ENCODE data around the gene MSN. TPM values are rescaled to one million over a fixed set of nuclear protein-coding genes. Genes with fewer than 3 reads are reported as not detected.

Gene MSN
- total RNA-seq, 4 donors from 2014 or later: 39.1 to 69.6 (median 59.6) TPM

- DNase-seq (no peak), ATAC-seq (no peak)
- intact Hi-C loops (cut with DNase I; ENCODE audit: low total_unique reads) (no loop called here), in situ Hi-C loops (cut with MboI; ENCODE audit: low sequenced_read_pairs in 4 of 4) (loop anchor here in 2 of 4 donors (10.0 to 25.0 kb wide), 2 partner anchors 63 to 145 kb away; no protein-coding TSS in a partner anchor)
- Histone ChIP-seq H3K4me3 (no peak overlapping the region), H3K27me3 (no peaks in the 10 kb centered on the region), H3K36me3 (no peaks in the 10 kb centered on the region), H3K27ac (no peak overlapping the region), H3K9me3 (peaks cover 0 to 6% (median 0%) of the 10 kb centered on the region in 3 donors), H3K4me1 (no peaks in the 10 kb centered on the region)
- TF ChIP-seq CTCF (IDR thresholded peaks at IDR 0.05 in 4 of 5, conservative IDR thresholded peaks at IDR 0.05 in 1 of 5) (no peak), POLR2A (IDR thresholded peaks at IDR 0.05) (no peak)
Observed at GRCh38 chrX:65657659-65658058, 9.8 kb upstream of the MSN start.

- intact Hi-C loops (cut with DNase I; ENCODE audit: low total_unique reads): no loop called here
- ATAC-seq (no peak), DNase-seq (no peak)
- Histone ChIP-seq H3K27ac (no peak overlapping the region), H3K27me3 (no peaks in the 10 kb centered on the region), H3K4me1 (no peaks in the 10 kb centered on the region), H3K4me3 (no peak overlapping the region), H3K36me3 (no peaks in the 10 kb centered on the region), H3K9me3 (peaks cover 0 to 6% (median 0%) of the 10 kb centered on the region in 3 donors)
- in situ Hi-C loops (cut with MboI; ENCODE audit: low sequenced_read_pairs in 4 of 4): loop anchor here in 2 of 4 donors (10.0 to 25.0 kb wide), 2 partner anchors 63 to 146 kb away; no protein-coding TSS in a partner anchor
- TF ChIP-seq CTCF (IDR thresholded peaks at IDR 0.05 in 4 of 5, conservative IDR thresholded peaks at IDR 0.05 in 1 of 5): no peak
- no peak for TF ChIP-seq POLR2A (IDR thresholded peaks at IDR 0.05)
Observed at GRCh38 chrX:65658229-65658628, 9.2 kb upstream of the MSN start.

- no peaks in the 10 kb centered on the region for H3K36me3 ChIP-seq
- H3K4me3 ChIP-seq: peak overlapping the region in 3 of 4 donors; percentile 13 to 82 (median 74)
- H3K27me3 ChIP-seq: no peaks in the 10 kb centered on the region
- intact Hi-C loops (cut with DNase I; ENCODE audit: low total_unique reads): loop anchor here (1.0 kb wide), 1 partner anchor 22 kb away; no protein-coding TSS in a partner anchor
- no peak for DNase-seq
- H3K4me1 ChIP-seq: peaks cover 4 to 18% of the 10 kb centered on the region in 2 donors
- H3K27ac ChIP-seq: peak overlapping the region; percentile 85 to 96 (median 95)
- peaks cover 0 to 6% (median 0%) of the 10 kb centered on the region in 3 donors for H3K9me3 ChIP-seq
- no peak for TF ChIP-seq POLR2A (IDR thresholded peaks at IDR 0.05)
- TF ChIP-seq CTCF (IDR thresholded peaks at IDR 0.05 in 4 of 5, conservative IDR thresholded peaks at IDR 0.05 in 1 of 5): no peak
- peak; percentile 15 to 28 for ATAC-seq
- in situ Hi-C loops (cut with MboI; ENCODE audit: low sequenced_read_pairs in 4 of 4): loop anchor here in 1 of 4 donors (25.0 kb wide), 1 partner anchor 155 kb away; no protein-coding TSS in a partner anchor
Observed at GRCh38 chrX:65667157-65667502, 324 bp upstream of the MSN start.

GRCh38 chrX:65668377-65669310 is 1.2 kb downstream of the MSN start:
- peak overlapping the region; percentile 71 to 82 (median 78) for H3K4me3 ChIP-seq
- peaks cover 8 to 31% of the 10 kb centered on the region in 2 donors for H3K4me1 ChIP-seq
- no peaks in the 10 kb centered on the region for H3K9me3 ChIP-seq
- no peaks in the 10 kb centered on the region for H3K36me3 ChIP-seq
- TF ChIP-seq CTCF (IDR thresholded peaks at IDR 0.05 in 4 of 5, conservative IDR thresholded peaks at IDR 0.05 in 1 of 5): no peak
- peak; percentile 34 to 52 for TF ChIP-seq POLR2A (IDR thresholded peaks at IDR 0.05)
- ATAC-seq: peak; percentile 64 to 75
- peak overlapping the region; percentile 85 to 96 (median 95) for H3K27ac ChIP-seq
- DNase-seq: peak; percentile 40 to 65
- in situ Hi-C loops (cut with MboI; ENCODE audit: low sequenced_read_pairs in 4 of 4) (loop anchor here in 1 of 4 donors (25.0 kb wide), 1 partner anchor 156 kb away; no protein-coding TSS in a partner anchor), intact Hi-C loops (cut with DNase I; ENCODE audit: low total_unique reads) (loop anchor here (1.0 kb wide), 1 partner anchor 73 kb away; no protein-coding TSS in a partner anchor)
- no peaks in the 10 kb centered on the region for H3K27me3 ChIP-seq

Measured in gastrocnemius medialis (tissue), 4 donors.